CD4-positive, alpha-beta T cell treated with Interleukin-10 for 1 hour (primary cell): Measurements from ENCODE around the gene USP27X.

Experiments used
- DNase-seq: peaks from one replicate; pipeline ENCODE4 v3.0.0-alpha.2; 2020

USP27X gene

DNA sequence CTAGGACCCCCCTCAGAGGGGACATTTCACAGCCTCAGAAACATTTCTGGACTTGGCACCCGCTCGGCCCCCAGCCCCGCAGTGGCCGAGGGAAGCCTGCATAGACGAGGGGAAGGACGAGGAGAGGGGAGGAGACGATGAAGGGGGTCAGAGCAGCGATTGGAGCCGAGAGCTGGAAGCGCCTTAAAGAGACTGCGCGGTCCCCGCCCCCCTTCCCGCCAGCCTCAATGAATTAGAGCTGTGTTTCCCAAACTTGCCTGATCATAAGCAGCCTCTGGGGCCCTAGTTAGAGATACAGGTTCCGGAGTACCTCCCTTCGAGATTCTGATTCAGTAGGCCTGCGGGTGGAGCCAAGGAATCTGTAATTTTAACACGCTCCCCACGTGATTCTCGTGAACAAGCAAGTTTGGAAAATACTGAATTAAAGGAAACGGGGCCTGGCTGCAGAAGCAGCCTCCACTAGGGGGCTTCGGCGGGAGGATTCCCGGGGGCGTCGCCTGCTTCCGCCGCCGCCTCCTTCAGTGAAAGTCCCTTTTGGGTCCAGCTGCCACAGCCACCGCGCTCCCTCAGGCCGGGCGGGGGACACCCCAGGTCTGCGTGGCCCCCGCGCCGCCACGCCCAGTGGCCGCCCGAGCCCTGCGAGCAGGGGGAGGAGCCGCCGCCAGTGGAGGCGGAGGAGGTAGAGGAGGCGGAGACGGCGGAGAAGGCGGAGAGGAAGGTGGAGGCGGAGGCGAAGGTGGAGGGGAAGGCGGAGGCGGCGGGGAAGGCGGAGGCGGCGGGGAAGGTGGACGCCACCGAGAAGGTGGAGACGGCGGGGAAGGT is at the start of gene USP27X:
TSS of gene USP27X (plus strand) at position 651 of the 822 bp plus-strand sequence. CDS start 824 bp downstream, outside the sequence.
- peak; percentile 89 for DNase-seq

DNA sequence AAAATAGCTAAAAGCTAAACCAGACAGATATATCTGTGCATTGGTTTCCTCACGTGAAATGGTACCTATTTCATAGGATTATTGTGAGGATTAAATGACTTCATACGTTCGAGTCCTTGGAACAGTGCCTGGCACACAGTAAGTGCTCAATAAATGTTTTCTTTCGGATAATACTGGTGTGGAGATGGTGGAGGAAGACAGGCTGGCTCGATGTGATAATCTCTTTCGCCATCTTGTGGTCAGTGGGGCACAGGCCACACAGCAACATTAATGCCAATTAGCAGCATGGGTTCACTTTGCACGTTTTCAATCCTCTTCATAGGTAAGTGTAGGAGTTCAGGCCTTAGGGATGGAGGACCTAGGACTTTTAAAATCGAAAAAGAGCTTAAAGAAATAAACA is 40.9 kb upstream of the USP27X start:
- DNase-seq = peak; percentile 2

DNA sequence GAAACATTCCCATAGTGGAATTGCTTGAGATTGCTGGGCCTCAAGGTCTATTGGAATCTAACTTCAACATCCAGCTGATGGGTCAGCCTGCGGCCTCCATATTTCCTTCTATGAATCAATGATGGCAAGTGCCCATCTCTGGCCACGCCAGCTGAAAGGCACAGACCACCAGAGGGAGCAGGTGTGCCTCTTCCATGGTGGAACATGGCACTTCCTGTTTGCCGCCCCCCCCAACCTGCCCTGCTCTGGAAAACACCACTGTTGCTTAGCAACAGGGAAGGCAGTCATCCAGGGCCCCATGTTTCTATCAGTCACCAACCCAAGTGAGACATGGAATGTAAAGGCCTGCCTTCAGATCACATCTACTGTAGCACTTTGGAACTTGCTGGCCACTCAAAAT is 38.6 kb upstream of the USP27X start:
- peak; percentile 31 for DNase-seq

DNA sequence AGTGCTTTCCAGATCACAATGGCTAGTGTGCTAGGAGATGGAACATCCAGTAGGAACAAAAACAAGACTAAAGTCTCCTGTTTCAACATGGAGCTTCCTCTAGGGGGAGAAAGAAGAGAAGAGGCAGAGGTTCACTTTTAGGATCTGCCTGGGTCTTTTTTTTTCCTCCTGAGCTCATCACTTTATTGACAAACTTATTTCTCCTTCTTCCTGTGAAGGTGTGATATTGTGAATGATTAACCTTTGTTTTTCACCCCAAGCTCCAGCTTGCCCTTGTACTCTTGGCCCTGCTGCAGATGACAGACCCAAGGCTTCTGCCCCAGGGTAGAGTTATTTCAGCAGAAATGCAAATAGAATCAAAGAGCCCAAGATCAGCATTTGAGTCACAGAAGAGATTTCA is 36.7 kb upstream of the USP27X start:
- no peak for DNase-seq

DNA sequence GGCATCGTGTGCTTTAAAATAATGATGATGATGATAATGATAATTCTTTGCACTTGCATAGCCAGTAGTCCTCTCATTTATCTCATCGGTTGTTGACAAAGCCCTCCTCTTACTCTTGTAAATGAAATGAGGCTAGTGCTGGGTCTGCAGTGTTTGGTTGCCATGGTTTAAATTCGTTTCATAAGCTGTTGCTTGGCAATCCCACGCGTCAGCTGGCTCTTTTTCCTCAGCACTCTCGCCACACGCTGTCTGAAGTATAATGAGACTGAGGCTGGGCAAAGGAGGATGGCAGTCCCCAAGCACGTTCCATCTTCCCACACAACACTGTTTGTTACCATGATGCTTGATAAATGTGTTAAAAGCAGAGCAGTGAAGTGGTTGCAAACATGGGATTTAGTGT is 34.7 kb upstream of the USP27X start:
- DNase-seq = no peak

DNA sequence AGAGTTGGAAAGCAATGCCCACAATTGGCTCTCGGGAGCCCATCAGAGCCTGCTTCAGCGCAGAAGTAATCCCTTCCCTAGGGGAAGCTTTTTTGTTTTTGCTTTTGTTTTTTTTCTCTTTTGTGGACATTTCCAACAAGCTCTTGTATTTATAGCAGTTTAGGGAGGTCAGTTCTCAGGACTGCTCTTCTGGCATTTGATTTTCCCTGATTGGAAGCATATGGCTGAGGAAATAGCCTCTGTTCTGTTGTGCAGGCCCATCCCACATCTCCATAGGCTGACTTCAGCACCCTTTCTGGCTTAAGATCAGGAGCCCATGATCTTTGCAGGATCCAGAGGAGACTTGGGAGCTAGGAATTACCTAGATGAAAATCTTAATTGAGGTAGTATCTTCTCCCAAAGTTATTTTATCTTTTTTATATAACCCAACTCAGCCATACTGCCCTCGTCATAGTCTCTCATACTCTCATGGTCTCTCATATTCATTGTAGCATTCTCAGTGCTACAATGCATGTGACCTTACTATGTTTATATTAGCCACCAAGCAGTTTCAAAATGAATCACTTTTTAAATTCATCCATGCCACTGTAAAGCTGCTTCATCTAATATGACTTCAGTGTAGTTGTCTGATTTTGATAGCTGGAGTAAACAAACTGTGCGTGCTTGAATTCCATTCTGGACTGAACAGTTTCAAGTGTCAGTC is 33.4 kb upstream of the USP27X start:
- no peak for DNase-seq

DNA sequence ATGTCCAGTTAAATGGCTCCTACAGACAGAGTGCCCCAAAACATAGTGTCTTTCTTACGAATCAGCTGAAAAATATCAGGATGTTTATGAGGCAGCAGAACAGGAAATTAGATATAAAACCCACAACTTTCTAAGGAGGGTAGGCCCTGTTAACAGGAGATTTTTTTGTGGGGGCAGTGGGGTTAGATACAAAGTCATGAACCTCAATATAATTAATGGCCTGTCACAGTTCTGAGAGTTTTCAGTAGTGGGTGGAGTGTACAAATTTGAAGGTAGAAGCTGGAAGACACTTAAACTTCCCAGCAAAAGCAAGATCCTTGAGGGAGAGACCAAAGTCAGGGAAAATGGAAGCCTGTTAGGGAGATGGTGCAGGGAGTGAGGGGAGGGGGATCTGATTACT is 32.8 kb upstream of the USP27X start:
- no peak for DNase-seq

DNA sequence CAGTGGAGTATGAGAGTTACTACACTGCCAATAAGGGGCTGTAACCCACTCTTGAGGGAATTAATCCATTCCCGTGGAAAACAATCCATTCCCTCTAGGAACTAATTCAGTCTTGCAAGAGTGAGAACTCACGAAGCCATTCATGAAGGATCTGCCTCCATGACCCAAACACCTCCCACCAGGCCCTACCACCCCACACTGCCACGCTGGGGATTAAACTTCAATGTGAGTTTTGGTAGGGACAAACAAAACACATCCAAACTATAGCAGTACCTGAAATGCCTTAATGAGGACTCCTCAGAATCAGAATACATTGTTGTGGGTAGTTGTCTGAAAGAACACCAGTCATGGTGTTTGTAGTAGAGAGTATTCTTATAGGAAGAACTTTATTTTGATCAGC is 31.0 kb upstream of the USP27X start:
- DNase-seq = no peak

DNA sequence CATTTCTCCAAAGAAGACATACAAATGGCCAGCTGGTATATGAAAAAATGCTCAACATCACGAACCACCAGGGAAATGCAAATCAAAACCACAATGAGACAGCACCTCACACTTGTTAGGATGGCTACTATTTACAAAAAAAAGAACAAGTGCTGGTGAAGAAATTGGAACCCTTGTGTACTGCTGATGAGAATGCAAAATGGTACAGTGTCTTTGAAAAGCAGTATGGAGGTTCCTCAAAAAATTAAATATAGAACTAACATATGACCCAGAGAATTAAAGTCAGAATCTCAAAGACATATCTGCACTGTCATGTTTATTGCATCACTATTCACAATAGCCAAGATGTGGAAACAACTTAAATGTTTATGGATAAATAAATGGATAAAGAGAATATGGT is 29.3 kb upstream of the USP27X start:
- DNase-seq = no peak

DNA sequence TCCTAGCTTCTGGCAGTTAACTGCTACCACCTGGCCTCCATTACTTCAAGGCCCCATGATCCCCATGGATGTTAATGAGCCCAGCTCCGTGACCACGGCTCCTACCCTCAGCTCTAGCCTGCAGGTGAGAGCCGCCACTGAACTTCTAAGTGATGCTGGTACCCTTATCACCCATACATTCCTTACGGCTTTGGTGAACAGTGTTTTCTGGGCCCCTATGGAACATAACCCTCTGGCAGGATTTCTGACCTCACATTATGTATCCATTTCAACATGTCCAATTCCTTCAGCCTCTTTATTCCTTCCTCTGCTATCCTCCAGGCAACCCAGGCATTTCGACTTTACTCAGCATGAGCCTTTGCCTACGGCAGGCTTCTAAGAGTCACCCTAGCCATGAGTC is 25.6 kb upstream of the USP27X start:
- no peak for DNase-seq

DNA sequence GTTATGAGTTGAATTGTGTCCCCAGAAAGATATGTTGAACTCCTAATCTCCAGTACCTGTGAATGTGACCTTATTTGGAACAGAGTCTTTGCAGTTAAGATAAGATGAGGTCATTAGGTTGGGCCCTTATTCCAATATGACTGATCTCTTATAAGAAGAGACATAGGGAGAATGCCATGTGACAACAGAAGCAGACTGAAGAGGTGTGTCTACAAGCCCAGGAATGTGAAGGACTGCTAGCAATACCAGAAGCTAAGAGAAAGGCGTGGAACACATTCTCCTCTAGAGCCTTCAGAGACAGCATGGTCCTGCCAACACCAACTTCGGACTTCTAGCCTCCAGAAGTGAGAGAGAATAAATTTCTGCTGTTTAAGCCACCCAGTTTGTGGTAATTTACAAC is 22.5 kb upstream of the USP27X start:
- no peak for DNase-seq

DNA sequence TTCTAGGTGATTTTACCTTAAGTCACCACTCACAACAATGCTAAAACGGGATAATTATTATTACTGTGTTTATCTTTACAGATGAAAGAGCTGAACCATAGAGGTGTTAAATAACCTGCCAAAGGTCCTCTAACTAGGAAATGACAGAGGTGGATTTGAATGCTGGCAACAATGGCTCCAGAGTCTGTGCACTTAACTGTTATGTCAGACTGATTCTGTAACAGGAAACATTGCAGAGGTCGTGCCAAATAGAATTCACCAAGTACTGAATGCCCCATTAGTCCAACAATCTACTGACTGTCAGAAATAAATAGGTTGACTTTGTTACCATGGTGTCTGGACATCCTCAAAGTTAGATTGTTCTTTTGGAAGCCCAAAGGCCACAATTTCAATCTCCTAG is 20.9 kb upstream of the USP27X start:
- no peak for DNase-seq

DNA sequence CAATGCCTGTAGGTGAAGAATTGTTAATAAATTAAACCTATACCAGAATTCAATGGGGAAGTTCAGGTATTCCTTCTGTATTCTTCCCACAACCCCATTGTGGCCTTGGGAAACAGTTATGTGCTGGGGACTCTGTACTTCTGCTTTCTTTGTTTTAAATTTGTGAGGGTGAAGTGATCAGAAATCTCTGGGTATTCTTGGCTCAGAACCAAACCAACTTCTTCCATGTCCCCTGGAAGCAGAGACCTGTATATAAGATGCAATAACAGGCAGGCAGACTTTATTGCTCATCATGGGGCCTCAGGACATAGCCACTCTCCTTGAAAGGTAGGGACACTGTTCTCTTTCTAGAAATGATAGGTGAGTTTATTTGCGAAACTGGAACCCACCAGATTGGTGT is 19.8 kb upstream of the USP27X start:
- no peak for DNase-seq

DNA sequence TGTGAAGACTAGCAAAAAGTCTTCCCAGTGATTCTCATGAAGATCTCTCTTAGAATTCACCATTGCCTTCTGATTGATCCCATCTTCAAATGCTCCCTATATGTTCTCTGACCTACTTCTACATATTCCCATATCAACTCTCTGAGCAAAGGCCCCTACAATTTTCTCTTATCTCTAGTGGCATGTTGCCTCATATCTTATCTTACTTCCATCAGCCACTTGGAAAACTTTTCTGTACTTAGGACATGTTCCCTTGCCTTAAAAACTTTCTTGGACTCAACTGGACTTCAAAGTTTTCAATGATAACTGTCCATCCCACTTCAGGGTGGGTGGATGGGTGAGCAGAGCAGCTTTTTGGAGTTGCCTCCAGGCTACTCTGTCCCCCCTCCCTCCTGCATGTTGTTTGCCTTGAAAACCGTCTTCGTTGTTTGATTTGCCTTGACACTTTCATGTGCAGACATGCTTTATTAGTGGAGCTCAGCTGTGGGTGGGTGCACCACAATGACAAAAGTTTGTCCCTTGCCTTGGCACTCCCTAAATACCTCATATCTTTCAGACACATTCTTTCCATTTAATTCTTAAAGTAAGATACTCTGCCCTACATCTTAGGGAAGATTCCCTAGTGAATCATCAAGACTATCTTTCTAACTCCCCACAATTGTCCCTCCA is 18.3 kb upstream of the USP27X start:
- no peak for DNase-seq

DNA sequence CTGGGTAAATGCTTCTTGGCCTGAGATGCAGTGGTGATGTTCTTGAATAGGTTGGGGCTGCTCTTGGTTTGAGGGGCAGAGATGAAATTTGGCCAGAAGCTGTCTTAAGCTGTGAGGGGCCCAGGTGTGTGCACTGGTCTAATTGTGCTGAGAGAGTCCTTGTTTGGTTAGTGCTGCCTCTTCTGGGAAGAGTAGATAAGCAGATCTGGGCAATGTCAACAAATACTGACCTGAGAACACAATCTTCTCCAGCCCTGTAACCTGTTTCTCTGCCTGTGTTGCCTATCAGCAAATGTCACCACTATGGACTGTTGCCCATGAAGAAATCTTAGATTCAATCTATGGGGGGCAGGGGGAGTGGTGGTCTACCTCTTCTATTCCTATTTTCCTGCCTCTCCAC is 17.2 kb upstream of the USP27X start:
- no peak for DNase-seq

DNA sequence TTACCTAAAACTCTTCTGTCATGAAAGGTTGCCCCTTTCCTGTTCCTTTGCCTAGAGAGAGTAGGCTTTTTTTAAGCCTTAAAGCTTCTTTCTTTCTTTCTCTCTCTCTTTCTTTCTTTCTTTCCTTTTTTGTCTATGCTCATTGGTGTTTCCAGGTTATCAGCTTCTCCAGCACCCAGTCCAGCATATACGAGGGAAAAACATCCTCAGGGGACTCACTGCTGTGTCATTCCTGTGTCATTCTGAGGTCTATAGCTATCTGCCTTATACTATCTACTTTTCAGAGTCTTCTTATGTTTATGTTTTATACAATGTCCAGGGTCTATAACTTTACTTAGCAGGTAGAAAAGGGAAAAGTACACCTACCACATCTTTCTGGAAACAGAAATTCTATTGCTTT is 10.5 kb upstream of the USP27X start:
- DNase-seq = no peak

DNA sequence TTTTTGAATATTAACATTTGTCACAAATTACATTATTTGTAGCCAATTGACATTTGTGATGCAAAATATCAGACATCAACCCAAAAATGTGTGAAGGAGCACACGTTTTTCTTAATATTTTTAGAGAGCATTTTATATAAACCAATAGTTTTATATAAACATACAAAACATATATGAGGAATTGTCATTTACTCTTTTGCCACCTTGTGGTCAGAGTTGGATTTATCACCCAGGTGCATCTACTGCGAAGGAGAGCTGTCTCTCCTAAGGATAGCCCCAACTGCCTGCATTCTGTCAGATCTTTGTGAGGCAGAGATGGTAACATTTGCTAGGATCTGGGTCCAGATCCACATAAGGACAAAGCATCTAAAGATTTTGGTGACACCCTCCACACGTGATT is 2.5 kb upstream of the USP27X start:
- DNase-seq = peak; percentile 54

DNA sequence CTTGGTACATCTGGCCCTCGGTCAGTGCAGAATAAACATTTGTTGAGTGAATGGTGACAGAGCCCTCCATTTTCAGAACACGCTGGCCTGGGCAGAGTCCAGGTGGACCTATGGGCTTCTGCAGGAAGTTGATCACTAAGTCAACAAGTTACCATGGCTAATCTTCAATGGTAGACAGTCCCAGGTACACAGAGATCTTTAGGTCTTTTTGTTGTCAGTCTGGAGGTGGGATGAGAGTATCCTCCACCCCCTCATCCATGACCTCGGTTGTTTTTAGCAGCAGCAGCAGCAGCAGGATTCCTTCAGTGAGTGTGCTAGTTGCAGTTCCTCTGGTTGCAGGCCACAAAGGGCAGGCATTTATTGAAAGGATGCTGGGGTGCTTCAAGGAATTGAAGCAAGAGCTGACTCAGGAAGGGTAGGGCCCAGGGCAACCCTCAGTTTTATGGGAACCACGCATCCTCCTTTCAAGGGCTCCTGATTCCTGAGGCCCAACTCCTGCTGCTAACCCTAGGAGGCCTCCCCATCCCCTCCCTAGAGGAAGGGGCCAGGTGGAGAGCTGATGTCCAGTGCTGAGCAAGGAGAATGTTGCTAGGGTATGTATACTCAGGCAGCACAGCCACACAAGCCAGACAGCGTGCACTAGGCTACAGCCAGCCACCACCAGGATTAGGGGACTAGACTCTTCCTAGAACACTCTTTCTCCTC is 1.7 kb upstream of the USP27X start:
- DNase-seq = no peak

DNA sequence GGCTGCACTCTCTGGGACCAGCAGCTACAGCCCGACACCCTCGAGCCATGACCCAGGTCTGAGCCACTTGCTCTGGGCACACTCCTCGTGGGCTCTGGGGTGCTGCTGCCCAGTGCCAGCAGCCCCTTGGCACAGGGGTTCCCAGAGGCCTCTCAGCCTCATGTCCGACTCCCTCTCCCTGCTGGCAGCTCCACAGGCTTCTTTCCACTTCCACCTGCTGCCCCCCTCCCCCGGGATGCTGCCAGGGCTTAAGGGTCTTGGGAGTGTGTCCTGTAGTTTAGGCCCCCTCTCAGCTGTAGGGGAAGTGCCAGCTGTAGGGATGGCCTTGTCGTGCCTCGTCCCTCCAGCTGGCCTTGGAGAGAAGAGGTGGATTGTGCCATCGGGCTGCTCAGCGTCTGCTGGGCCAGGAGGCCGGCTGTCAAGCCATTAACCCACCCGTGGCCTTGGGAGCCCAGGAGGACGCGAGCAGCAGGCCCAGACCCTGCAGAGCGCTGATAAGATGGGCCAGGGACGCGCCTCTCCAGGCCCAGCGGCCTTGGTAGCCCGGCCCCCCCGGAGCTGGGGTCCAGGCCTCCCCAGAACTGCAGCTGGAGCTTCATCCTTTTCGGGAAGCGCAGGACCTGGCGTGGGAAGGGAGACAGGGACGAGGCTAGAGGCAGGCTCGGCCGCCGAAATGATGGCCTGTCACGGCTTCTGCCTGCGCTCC is 1.0 kb upstream of the USP27X start:
- DNase-seq = no peak

DNA sequence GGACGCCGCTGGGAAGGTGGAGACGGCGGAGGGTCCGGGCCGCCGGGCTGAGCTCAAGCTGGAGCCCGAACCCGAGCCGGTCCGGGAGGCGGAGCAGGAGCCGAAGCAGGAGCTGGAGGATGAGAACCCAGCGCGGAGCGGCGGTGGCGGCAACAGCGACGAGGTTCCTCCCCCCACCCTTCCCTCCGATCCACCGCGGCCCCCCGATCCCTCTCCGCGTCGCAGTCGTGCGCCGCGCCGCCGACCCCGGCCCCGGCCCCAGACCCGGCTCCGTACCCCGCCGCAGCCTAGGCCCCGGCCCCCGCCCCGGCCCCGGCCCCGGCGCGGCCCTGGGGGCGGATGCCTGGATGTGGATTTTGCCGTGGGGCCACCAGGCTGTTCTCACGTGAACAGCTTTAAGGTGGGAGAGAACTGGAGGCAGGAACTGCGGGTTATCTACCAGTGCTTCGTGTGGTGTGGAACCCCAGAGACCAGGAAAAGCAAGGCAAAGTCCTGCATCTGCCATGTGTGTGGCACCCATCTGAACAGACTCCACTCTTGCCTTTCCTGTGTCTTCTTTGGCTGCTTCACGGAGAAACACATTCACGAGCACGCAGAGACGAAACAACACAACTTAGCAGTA is 483 bp downstream of the USP27X start:
- DNase-seq = no peak

DNA sequence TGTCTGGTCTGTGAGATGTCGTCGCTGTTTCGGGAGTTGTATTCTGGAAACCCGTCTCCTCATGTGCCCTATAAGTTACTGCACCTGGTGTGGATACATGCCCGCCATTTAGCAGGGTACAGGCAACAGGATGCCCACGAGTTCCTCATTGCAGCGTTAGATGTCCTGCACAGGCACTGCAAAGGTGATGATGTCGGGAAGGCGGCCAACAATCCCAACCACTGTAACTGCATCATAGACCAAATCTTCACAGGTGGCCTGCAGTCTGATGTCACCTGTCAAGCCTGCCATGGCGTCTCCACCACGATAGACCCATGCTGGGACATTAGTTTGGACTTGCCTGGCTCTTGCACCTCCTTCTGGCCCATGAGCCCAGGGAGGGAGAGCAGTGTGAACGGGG is 1.4 kb downstream of the USP27X start:
- DNase-seq = no peak

DNA sequence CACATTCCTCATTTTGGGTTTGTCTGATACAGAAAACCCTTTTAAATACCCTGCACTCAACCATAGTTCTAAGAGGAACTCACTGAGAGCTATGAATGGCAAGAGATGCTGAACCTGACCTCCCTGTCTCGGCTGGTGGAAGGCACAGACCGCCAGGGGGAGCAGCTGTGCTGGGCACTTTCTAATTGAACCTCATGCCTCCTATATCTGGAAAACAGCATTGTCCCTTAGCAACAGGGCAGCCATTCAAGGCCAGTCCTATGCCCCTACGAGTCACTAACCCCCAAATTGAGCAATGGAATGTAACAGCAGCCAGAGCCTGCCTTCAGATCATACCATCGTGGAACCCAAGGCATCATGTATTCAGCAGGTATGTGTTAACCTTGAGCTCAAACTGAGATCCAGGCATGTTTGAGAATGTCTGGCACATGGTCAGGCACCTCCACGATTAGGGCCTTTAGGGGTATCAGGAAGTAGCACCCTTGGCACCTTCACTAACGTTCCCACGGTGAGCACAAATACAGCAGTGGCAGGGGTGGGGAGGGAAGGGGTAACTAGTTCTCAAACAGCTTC is 5.1 kb downstream of the USP27X start:
- DNase-seq = peak; percentile 62
